Ovary (tissue), 9 donors: Measurements from ENCODE around the gene KCTD20. TPM values are rescaled to one million over a fixed set of nuclear protein-coding genes. Genes with fewer than 3 reads are reported as not detected.

Experiments
- DNase-seq, 5 donors: peaks; one replicate each; pipeline ENCODE4 v3.0.0-alpha.2; 2019 to 2020
- H3K27ac ChIP-seq, 2 donors: fragments of 200-600 bp; one replicate each; pipeline versions ENCODE4 v1.5.1 to v1.8.0; 2019 to 2022
- H3K27me3 ChIP-seq: fragments of 200-600 bp; one replicate; pipeline ENCODE4 v1.8.0; 2022
- H3K36me3 ChIP-seq: fragments of 200-600 bp; sonication (generic); one replicate; pipeline ENCODE4 v1.5.1; 2019
- H3K4me1 ChIP-seq: one replicate; pipeline ENCODE4 v1.8.1; 2013; ENCODE audit warnings: mild to moderate bottlenecking, moderate library complexity; ENCODE audit not compliant: insufficient read depth
- H3K4me3 ChIP-seq: fragments of 200-600 bp; sonication (generic); one replicate; pipeline ENCODE4 v1.5.1; 2017
- H3K9me3 ChIP-seq, 2 donors: fragments of 200-600 bp in 1 of 2; sonication (generic) in 1 of 2; one replicate each; pipeline versions ENCODE4 v1.5.1 to v1.8.1; 2013 to 2019; ENCODE audit warnings: mild to moderate bottlenecking in 1 of 2, moderate library complexity in 1 of 2
- EP300 ChIP-seq: sonication (generic); formaldehyde crosslinking; IDR thresholded peaks from one replicate; pipeline ENCODE4 v1.6.1; 2017; ENCODE audit warnings: antibody characterized with exemption
- POLR2A ChIP-seq: fragments of 450-650 bp; IDR thresholded peaks from one replicate; pipeline ENCODE4 v1.6.1; 2017; ENCODE audit warnings: antibody characterized with exemption, mild to moderate bottlenecking, moderate library complexity
- WGBS, 3 donors: extraction: QIAGEN DNeasy Blood & Tissue Kit in 1 of 3; methylation state at CpG; one replicate each; pipeline versions ENCODE4 v1.1.5 to v1.1.7; 2013 to 2017; 5-methylcytosine and 5-hydroxymethylcytosine counted together
- intact Hi-C, 4 donors: fragments of 100-400 bp; cut with DNase I; formaldehyde crosslinking; loops; one replicate each; pipeline versions ENCODE4 v1.11.0 to v1.15.1; 2022 to 2023
- polyA plus RNA-seq, 2 donors: library from polyadenylated mRNA; stranded (reverse); fragments of 200-250 nt in 1 of 2; fragments of 350-450 nt in 1 of 2; fragmentation: Illumina TruSeq in 1 of 2; extraction: RNeasy Lipid Tissue Mini Kit (QIAGEN cat#74804) in 1 of 2; gene quantifications; one replicate each; pipeline ENCODE4 v1.2.3, GENCODE V29; 2013 to 2014
- total RNA-seq, 7 donors: library from RNA; depleted of rRNA in 2 of 7; stranded (reverse); fragments of >200 nt in 2 of 7; fragmentation: NEBNext Ultra II Directional in 3 of 7; extraction: Animal tissue kit (Norgen Biotek cat#: 25700) in 3 of 7; gene quantifications; one replicate each; pipeline versions ENCODE4 v1.1.0 to v1.2.4, GENCODE V29; 2016 to 2023
- TF ChIP-seq, protein P1 (sequence below), 3 donors: fragments of 450-650 bp in 2 of 3; fragments of 200-600 bp in 1 of 3; IDR thresholded peaks; one replicate each; pipeline versions ENCODE4 v1.5.1 to v1.8.0; 2016 to 2022; ENCODE audit warnings: antibody characterized with exemption in 3 of 3, mild to moderate bottlenecking in 1 of 3
- donor health status: DM: no; HTN: no; CAD: no; lungs with moderate emphysema.
- donor health status: DM: no; HTN: no; CAD: no.
- donor health status: Bipolar disorder and iron deficiency.
- donor health status: DM: yes; HTN: yes; CAD: no.
- donor health status: DM: no; HTN: no; CAD: no.
- donor health status: DM: yes; HTN: yes; CAD: no.

The KCTD20 gene
- total and polyA plus RNA-seq, 9 donors: 21.7 to 73.7 (median 46.2) TPM

DNA sequence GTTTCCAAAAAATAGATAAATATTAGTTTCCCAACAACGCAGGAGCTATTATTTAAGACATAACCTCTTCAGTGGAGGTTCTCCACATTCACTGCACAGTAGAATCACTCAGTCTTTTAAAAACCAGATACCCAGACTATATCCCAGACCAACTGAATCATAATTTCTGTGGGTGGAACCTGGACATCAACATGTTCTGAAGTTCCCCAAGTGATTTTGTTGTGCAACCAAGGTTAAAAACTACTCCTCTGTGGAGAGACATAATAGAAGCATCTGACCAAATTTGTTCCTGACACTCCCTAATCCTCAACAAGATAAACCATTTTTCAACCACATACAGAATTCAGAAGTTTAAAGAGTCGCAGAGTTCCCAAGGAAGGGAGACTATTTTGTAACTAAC, 62.2 kb downstream of the KCTD20 start:
- DNase-seq: no peak
- intact Hi-C loops: loop anchor here in 1 of 4 donors (5.0 kb wide), 1 partner anchor 213 kb away; no protein-coding TSS in a partner anchor
- Histone ChIP-seq H3K4me1 (no peaks in the 10 kb centered on the region), H3K9me3 (no peaks in the 10 kb centered on the region), H3K36me3 (no peaks in the 10 kb centered on the region), H3K27ac (no peak overlapping the region), H3K4me3 (no peak overlapping the region), H3K27me3 (no peaks in the 10 kb centered on the region)
- 40 to 49% (median 46%) methylated on average over 2 of the region's 2 CpGs for WGBS, 3 donors
- TF ChIP-seq EP300 (no peak), POLR2A (no peak)
- TF ChIP-seq, protein P1, sequence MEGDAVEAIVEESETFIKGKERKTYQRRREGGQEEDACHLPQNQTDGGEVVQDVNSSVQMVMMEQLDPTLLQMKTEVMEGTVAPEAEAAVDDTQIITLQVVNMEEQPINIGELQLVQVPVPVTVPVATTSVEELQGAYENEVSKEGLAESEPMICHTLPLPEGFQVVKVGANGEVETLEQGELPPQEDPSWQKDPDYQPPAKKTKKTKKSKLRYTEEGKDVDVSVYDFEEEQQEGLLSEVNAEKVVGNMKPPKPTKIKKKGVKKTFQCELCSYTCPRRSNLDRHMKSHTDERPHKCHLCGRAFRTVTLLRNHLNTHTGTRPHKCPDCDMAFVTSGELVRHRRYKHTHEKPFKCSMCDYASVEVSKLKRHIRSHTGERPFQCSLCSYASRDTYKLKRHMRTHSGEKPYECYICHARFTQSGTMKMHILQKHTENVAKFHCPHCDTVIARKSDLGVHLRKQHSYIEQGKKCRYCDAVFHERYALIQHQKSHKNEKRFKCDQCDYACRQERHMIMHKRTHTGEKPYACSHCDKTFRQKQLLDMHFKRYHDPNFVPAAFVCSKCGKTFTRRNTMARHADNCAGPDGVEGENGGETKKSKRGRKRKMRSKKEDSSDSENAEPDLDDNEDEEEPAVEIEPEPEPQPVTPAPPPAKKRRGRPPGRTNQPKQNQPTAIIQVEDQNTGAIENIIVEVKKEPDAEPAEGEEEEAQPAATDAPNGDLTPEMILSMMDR (IDR thresholded peaks at IDR 0.05): no peak

DNA sequence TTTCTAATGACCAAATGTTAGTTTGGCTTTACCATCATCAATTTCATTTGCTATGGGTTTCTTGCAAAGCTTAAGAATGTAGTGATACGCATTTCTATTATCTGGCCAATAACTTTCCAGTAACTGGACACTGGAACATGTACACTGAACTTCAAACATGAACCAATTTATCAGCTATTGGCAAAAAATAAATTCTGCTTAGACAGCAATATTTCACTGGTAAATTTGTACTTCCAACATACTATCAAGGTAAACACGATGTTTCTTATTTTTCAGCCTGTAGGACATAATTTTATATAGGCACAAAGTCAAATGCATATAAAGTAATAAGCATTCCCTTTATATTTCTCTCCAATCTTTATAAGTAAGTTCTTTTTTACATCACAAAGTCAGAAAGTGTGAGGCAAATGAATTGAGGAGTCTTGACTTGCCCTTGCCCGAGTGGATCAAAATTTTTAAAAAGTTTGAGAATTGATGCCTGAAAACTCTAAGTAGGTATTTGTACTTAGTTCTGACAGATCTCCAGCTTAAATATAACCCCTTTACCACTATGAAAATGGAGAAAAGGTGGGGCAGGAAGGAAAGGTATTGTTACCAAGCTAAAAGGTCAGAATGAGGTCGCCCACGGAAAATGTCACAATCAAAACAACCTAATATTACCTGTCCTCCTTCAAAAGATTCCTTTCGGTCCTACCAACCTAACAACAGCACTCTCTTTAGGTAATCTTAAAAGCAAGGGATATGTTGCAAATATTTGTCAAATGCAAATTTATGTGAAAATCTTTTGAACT, 63.1 kb downstream of the KCTD20 start:
- intact Hi-C loops: no loop called here
- Histone ChIP-seq H3K4me1 (no peaks in the 10 kb centered on the region), H3K27ac (no peak overlapping the region), H3K36me3 (no peaks in the 10 kb centered on the region), H3K9me3 (no peaks in the 10 kb centered on the region), H3K4me3 (no peak overlapping the region), H3K27me3 (no peaks in the 10 kb centered on the region)
- no peak for DNase-seq
- WGBS, 3 donors: 78 to 82% (median 80%) methylated on average over 6 of the region's 6 CpGs
- TF ChIP-seq, protein P1 (IDR thresholded peaks at IDR 0.05): no peak
- TF ChIP-seq EP300: no peak
- no peak for TF ChIP-seq POLR2A

GRCh38 chr6:36506611-36507010, 63.8 kb downstream of the KCTD20 start:
- intact Hi-C loops: no loop called here
- Histone ChIP-seq H3K9me3 (no peaks in the 10 kb centered on the region), H3K27ac (no peak overlapping the region), H3K4me1 (no peaks in the 10 kb centered on the region), H3K36me3 (no peaks in the 10 kb centered on the region), H3K4me3 (no peak overlapping the region), H3K27me3 (no peaks in the 10 kb centered on the region)
- TF ChIP-seq, protein P1 (IDR thresholded peaks at IDR 0.05): no peak
- TF ChIP-seq EP300 (no peak), POLR2A (no peak)
- DNase-seq: no peak
- 61 to 79% (median 72%) methylated on average over 2 of the region's 2 CpGs for WGBS, 3 donors

GRCh38 chr6:36508532-36508931, 65.7 kb downstream of the KCTD20 start:
- intact Hi-C loops: no loop called here
- no peak overlapping the region for H3K27ac ChIP-seq
- no peak overlapping the region for H3K4me3 ChIP-seq
- TF ChIP-seq EP300 (no peak), POLR2A (no peak)
- TF ChIP-seq, protein P1 (IDR thresholded peaks at IDR 0.05): no peak
- no peaks in the 10 kb centered on the region for H3K27me3 ChIP-seq
- DNase-seq: no peak
- 79 to 88% (median 80%) methylated on average over 10 of the region's 10 CpGs for WGBS, 3 donors
- H3K9me3 ChIP-seq: no peaks in the 10 kb centered on the region
- H3K4me1 ChIP-seq: no peaks in the 10 kb centered on the region
- H3K36me3 ChIP-seq: no peaks in the 10 kb centered on the region
